GM21737 (cell line): Measurements from ENCODE around the gene MS4A6A.
"Not testable (repeated sequence)": the region's sequence is repeated elsewhere in the genome, so short reads cannot be mapped to it uniquely, and the experiment has no call there.

Experiments
- ATAC-seq: cut with Tn5 transposase; IDR thresholded peaks from one replicate; pipeline ENCODE4 v1.9.1; 2021; ENCODE audit warnings: mild to moderate bottlenecking, moderate library complexity; ENCODE audit not compliant: unreplicated experiment

MS4A6A gene

DNA sequence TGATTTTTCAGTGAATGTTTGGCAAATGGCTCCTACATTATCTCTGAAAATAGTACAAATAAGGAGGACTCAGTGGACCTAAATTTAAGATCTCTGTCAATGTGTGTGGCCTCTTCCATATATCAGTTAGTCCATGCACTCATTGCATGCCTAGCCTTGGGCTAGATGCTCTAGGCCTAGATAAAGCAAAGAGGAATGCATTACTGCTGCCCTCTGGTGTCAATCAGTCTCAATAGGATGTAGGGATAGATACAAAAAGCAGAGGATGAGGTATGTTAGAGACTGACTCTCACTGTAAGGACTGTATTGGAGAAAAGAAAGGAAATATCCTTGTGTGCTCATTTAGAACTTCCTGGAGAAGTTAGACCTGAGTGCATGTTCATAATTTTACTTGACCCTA, 52.4 kb downstream of the MS4A6A start:
- no peak for ATAC-seq

DNA sequence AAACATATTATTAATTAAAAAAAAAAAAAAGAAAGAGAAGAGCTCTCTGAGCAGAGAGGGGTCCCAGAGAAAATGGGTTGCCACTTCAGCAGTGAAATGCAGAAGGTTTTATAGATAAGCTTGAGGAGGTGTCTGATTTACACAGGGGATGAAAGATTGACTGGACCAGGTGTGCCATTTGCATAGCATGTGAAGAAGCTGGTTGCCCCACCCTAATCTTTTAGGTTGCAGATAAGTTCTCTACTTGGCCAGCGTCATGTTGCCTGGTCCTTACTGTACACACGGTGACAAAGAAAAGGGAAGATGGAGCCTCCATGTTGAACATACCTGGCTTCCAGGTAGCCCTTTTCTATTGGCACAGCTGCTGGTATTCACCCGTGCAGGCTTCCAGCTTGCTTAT, 53.0 kb downstream of the MS4A6A start:
- no peak for ATAC-seq

DNA sequence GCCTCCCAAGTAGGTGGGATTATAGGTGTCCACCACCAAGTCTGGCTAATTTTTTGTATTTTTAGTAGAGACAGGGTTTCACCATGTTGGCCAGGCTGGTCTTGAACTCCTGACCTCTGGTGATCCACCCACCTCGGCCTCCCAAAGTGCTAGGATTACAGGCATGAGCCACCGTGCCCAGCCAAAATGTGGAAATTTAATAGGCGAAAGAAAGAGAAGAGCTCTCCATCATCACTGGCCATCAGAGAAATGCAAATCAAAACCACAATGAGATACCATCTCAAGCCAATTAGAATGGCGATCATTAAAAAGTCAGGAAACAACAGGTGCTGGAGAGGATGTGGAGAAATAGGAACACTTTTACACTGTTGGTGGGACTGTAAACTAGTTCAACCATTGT, 54.0 kb downstream of the MS4A6A start:
- not testable (repeated sequence) for ATAC-seq

DNA sequence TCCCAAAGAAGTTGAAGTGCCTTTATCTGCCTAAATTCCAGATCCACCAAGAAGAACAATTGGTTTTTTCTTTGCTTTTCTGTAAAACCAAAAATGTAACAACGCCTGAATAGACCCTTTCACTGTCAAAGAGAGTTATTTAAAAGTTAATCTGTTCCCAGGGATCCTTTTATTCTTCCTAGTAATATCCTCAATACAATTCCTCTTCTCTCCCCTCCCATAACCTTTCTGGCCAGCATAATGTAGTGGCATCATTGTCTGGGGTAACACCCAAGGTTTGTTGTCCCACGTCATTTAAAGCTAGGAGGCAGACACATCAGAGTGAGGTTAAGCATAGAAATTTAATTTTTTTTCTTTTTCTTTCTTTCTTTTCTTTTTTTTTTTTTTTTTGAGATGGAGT, 54.5 kb downstream of the MS4A6A start:
- ATAC-seq, result no peak

DNA sequence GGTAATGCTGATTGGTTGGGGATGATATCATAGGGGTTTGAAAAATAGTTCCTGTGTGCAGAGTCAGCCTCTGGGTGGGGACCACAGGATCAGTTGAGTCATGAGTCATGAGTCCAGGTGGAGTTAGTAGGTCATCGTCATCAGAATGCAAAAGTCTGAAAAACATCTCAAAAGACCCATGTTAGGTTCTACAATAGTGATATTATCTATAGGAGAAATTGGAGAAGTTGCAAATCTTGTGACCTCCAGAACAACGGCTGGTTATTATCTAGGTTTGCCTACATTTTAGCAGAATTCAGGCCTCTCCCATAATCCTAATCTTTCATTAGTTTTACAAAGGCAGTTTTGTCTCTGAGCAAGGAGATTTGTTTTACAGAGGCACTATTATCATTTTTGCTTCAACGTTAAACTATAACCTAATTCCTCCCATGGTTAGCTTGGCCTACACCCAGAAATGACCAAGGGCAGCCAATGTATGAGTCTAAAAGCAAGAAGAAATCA, 55.5 kb downstream of the MS4A6A start:
- ATAC-seq, result no peak

DNA sequence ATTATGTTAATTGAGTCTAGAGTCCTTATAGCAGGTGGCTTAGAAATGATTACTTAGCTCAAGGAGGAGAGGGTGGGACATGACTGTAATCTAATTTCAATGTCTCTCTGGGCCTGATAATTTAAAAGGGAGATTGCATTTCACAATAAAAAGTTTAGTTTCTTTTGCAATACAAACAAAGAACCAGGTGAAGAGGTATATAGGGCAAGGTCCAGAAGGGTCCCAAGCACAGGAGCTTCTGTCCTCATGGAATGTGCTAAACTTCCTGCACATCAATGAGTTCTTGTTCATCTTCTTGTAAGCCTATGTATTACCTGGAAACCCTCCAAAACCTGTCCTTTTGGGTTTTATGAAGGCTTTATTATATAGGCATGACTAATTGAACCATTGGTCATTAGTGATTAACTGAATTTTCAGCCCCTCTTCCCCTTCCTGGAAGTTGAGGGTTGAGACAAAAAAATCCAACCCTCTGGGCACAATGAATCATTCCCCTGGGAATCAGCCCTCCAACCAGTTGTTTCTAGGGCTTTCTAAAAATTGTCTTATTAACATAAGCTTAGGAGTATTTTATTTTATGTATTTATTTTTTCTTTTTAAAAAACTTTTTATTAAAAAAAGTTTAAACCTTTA, 56.8 kb downstream of the MS4A6A start:
- no peak for ATAC-seq

DNA sequence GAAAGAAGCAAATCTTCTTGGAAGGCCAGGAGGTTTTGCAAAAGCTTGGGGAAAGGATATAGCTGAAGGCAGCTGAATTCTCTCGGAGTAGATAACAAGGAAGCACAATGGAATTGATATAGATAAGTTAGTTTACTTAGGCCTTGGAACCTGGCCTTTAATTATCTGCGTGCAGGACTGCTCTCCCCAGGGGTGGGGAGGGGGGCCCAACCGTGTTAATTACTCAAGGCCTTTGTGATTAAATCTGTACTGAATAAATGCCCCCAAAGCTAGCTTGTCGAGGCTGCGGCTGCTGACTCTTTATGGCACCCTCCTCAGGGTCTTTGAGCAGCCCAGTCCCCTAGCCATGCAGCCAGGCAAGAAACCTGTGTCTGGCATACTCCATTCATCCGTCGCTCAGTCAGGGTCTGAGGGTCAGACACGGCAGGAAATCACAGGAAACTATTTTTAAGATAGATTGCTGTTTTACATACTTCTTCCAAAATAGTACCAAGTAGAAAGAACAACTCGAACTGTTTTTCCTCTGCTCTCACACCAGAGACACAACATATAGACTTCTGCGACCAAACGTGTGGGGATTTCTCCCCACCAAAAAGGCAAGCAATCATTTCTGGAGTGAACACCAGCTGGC, 58.0 kb downstream of the MS4A6A start:
- no peak for ATAC-seq
